WTC11 (cell line): ENCODE measurements around the gene PUS10. TPM values are rescaled to one million over a fixed set of nuclear protein-coding genes. Genes with fewer than 3 reads are reported as not detected.

Experiments
- ATAC-seq: fragments of 200-7000 bp; cut with Tn5 transposase; 2 replicates; pipeline ENCODE4 v1.10.0; 2021; ENCODE audit warnings: mild to moderate bottlenecking, moderate library complexity
- CTCF ChIA-PET: fragments of 300-600 bp; sonication (Branson Sonifier 250); formaldehyde crosslinking; loops from one replicate; lab custom pipeline; 2021; ENCODE audit warnings: antibody characterized with exemption; lab: Charles Lee
- POLR2A ChIA-PET: fragments of 350-600 bp; sonication (Branson Sonifier 250); formaldehyde crosslinking; loops from one replicate; lab custom pipeline; 2021; ENCODE audit warnings: antibody characterized with exemption; lab: Charles Lee
- DNase-seq: peaks from one replicate; pipeline ENCODE4 v3.0.0; 2021; ENCODE audit warnings: low spot score
- H3K27ac Mint-ChIP-seq: 2 replicates; pipeline ENCODE4 v1.8.0; 2021; ENCODE audit warnings: mixed read lengths
- H3K27me3 Mint-ChIP-seq: 2 replicates; pipeline ENCODE4 v1.8.0; 2021; ENCODE audit warnings: low read depth, mild to moderate bottlenecking, moderate library complexity, mixed read lengths
- H3K36me3 Mint-ChIP-seq: 2 replicates; pipeline ENCODE4 v1.8.0; 2021; ENCODE audit warnings: mixed read lengths
- H3K4me1 Mint-ChIP-seq: 2 replicates; pipeline ENCODE4 v1.8.0; 2022; ENCODE audit warnings: mixed read lengths
- H3K4me3 Mint-ChIP-seq: 2 replicates; pipeline ENCODE4 v1.8.0; 2021; ENCODE audit warnings: mild to moderate bottlenecking, moderate library complexity, mixed read lengths
- H3K9me3 Mint-ChIP-seq: 2 replicates; pipeline ENCODE4 v1.8.0; 2021; ENCODE audit warnings: mixed read lengths
- CBFB ChIP-seq: sonication (generic); formaldehyde crosslinking; IDR thresholded peaks from 2 replicates; pipeline ENCODE4 v1.8.1; 2022; ENCODE audit warnings: mild to moderate bottlenecking, low read depth, missing genetic modification reagents
- ELF4 ChIP-seq: sonication (generic); formaldehyde crosslinking; IDR thresholded peaks from 2 replicates; pipeline ENCODE4 v1.8.1; 2022; ENCODE audit warnings: low read depth, mild to moderate bottlenecking, moderate library complexity, missing genetic modification reagents
- ETV6 ChIP-seq: sonication (generic); formaldehyde crosslinking; IDR thresholded peaks from 2 replicates; pipeline ENCODE4 v1.8.1; 2022; ENCODE audit warnings: mild to moderate bottlenecking, missing genetic modification reagents
- FOXJ3 ChIP-seq: sonication (generic); formaldehyde crosslinking; IDR thresholded peaks from 2 replicates; pipeline ENCODE4 v1.9.0; 2021; ENCODE audit warnings: missing genetic modification reagents, mild to moderate bottlenecking, borderline replicate concordance
- FOXK1 ChIP-seq: sonication (generic); formaldehyde crosslinking; IDR thresholded peaks from 2 replicates; pipeline ENCODE4 v1.8.0; 2022; ENCODE audit warnings: mild to moderate bottlenecking, moderate library complexity, missing genetic modification reagents
- GABPB1 ChIP-seq: sonication (generic); formaldehyde crosslinking; IDR thresholded peaks from 2 replicates; pipeline ENCODE4 v1.8.1; 2023; ENCODE audit warnings: mild to moderate bottlenecking, missing genetic modification reagents
- HMGA2 ChIP-seq: fragments of 250-450 bp; sonication (Bioruptor Pico); IDR thresholded peaks from 2 replicates; pipeline ENCODE4 v1.4.0; 2021; ENCODE audit warnings: mild to moderate bottlenecking, moderate library complexity
- MXD4 ChIP-seq: fragments of 250-450 bp; sonication (Bioruptor Pico); IDR thresholded peaks from 2 replicates; pipeline ENCODE4 v1.8.0; 2021; ENCODE audit warnings: mild to moderate bottlenecking, moderate library complexity, borderline replicate concordance
- NFYB ChIP-seq: sonication (generic); formaldehyde crosslinking; conservative IDR thresholded peaks from 2 replicates; pipeline ENCODE4 v1.8.0; 2022; ENCODE audit warnings: low read depth, missing genetic modification reagents
- NR2C2 ChIP-seq: sonication (generic); formaldehyde crosslinking; IDR thresholded peaks from 2 replicates; pipeline ENCODE4 v1.8.0; 2022; ENCODE audit warnings: mild to moderate bottlenecking, missing genetic modification reagents
- OVOL2 ChIP-seq: fragments of 250-450 bp; sonication (Bioruptor Pico); IDR thresholded peaks from 2 replicates; pipeline ENCODE4 v1.9.0; 2021; ENCODE audit warnings: mild to moderate bottlenecking, borderline replicate concordance
- RELA ChIP-seq: sonication (generic); formaldehyde crosslinking; IDR thresholded peaks from 2 replicates; pipeline ENCODE4 v1.8.1; 2022; ENCODE audit warnings: missing genetic modification reagents, mild to moderate bottlenecking, borderline replicate concordance
- TP53 ChIP-seq: sonication (generic); formaldehyde crosslinking; IDR thresholded peaks from 2 replicates; pipeline ENCODE4 v1.8.1; 2023; ENCODE audit warnings: mild to moderate bottlenecking, missing genetic modification reagents
- ZNF281 ChIP-seq: sonication (generic); formaldehyde crosslinking; IDR thresholded peaks from 2 replicates; pipeline ENCODE4 v1.8.0; 2023; ENCODE audit warnings: mild to moderate bottlenecking, missing genetic modification reagents
- ZNF317 ChIP-seq: sonication (generic); formaldehyde crosslinking; IDR thresholded peaks from 2 replicates; pipeline ENCODE4 v1.8.1; 2023; ENCODE audit warnings: low read depth, mild to moderate bottlenecking, moderate library complexity, missing genetic modification reagents, borderline replicate concordance
- total RNA-seq: library from RNA; stranded (reverse); gene quantifications from 3 replicates; pipeline ENCODE4 v1.2.3, GENCODE V29; 2021
- TF ChIP-seq, protein P1 (sequence below): sonication (generic); formaldehyde crosslinking; IDR thresholded peaks from 2 replicates; pipeline ENCODE4 v1.8.1; 2023; ENCODE audit warnings: mild to moderate bottlenecking, missing genetic modification reagents, borderline replicate concordance
- TF ChIP-seq, protein P2 (sequence below): sonication (generic); formaldehyde crosslinking; IDR thresholded peaks from 2 replicates; pipeline ENCODE4 v1.8.1; 2022; ENCODE audit warnings: mild to moderate bottlenecking, moderate library complexity, missing genetic modification reagents
- TF ChIP-seq, protein P3 (sequence below): sonication (generic); formaldehyde crosslinking; IDR thresholded peaks from 2 replicates; pipeline ENCODE4 v1.8.0; 2022; ENCODE audit warnings: mild to moderate bottlenecking, missing genetic modification reagents
- TF ChIP-seq, protein P4 (sequence below): sonication (generic); formaldehyde crosslinking; IDR thresholded peaks from 2 replicates; pipeline ENCODE4 v1.8.0; 2023; ENCODE audit warnings: missing genetic modification reagents

Gene PUS10
- total RNA-seq, 1 experiment from 2014 or later = 2.9 TPM

GRCh38 chr2:60976256-60976850, 41.7 kb downstream of the PUS10 start:
- Mint-ChIP-seq H3K36me3 (no peaks in the 10 kb centered on the region), H3K4me1 (no peaks in the 10 kb centered on the region), H3K27me3 (no peaks in the 10 kb centered on the region), H3K27ac (no peak overlapping the region), H3K9me3 (no peaks in the 10 kb centered on the region), H3K4me3 (no peak overlapping the region)
- DNase-seq = no peak
- ATAC-seq = no peak
- POLR2A ChIA-PET = no interaction called here
- CTCF ChIA-PET = no interaction called here
- TF ChIP-seq FOXJ3 (no peak), TP53 (no peak), ZNF317 (CRISPR knock-in tag) (no peak), OVOL2 (no peak), MXD4 (CRISPR knock-in tag) (no peak), ZNF281 (CRISPR knock-in tag) (no peak), ELF4 (no peak), GABPB1 (CRISPR knock-in tag) (no peak), NFYB (CRISPR knock-in tag) (no peak), RELA (CRISPR knock-in tag) (no peak), ETV6 (CRISPR knock-in tag) (no peak), NR2C2 (no peak), FOXK1 (CRISPR knock-in tag) (no peak), HMGA2 (CRISPR knock-in tag) (no peak), CBFB (CRISPR knock-in tag) (no peak)
- TF ChIP-seq, protein P1, sequence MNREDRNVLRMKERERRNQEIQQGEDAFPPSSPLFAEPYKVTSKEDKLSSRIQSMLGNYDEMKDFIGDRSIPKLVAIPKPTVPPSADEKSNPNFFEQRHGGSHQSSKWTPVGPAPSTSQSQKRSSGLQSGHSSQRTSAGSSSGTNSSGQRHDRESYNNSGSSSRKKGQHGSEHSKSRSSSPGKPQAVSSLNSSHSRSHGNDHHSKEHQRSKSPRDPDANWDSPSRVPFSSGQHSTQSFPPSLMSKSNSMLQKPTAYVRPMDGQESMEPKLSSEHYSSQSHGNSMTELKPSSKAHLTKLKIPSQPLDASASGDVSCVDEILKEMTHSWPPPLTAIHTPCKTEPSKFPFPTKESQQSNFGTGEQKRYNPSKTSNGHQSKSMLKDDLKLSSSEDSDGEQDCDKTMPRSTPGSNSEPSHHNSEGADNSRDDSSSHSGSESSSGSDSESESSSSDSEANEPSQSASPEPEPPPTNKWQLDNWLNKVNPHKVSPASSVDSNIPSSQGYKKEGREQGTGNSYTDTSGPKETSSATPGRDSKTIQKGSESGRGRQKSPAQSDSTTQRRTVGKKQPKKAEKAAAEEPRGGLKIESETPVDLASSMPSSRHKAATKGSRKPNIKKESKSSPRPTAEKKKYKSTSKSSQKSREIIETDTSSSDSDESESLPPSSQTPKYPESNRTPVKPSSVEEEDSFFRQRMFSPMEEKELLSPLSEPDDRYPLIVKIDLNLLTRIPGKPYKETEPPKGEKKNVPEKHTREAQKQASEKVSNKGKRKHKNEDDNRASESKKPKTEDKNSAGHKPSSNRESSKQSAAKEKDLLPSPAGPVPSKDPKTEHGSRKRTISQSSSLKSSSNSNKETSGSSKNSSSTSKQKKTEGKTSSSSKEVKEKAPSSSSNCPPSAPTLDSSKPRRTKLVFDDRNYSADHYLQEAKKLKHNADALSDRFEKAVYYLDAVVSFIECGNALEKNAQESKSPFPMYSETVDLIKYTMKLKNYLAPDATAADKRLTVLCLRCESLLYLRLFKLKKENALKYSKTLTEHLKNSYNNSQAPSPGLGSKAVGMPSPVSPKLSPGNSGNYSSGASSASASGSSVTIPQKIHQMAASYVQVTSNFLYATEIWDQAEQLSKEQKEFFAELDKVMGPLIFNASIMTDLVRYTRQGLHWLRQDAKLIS (CRISPR knock-in tag) = no peak
- TF ChIP-seq, protein P2, sequence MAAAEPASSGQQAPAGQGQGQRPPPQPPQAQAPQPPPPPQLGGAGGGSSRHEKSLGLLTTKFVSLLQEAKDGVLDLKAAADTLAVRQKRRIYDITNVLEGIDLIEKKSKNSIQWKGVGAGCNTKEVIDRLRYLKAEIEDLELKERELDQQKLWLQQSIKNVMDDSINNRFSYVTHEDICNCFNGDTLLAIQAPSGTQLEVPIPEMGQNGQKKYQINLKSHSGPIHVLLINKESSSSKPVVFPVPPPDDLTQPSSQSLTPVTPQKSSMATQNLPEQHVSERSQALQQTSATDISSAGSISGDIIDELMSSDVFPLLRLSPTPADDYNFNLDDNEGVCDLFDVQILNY (CRISPR knock-in tag) = no peak
- TF ChIP-seq, protein P3, sequence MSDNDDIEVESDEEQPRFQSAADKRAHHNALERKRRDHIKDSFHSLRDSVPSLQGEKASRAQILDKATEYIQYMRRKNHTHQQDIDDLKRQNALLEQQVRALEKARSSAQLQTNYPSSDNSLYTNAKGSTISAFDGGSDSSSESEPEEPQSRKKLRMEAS (CRISPR knock-in tag) = no peak
- TF ChIP-seq, protein P4, sequence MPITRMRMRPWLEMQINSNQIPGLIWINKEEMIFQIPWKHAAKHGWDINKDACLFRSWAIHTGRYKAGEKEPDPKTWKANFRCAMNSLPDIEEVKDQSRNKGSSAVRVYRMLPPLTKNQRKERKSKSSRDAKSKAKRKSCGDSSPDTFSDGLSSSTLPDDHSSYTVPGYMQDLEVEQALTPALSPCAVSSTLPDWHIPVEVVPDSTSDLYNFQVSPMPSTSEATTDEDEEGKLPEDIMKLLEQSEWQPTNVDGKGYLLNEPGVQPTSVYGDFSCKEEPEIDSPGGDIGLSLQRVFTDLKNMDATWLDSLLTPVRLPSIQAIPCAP (CRISPR knock-in tag) = no peak
